GM12878 (cell line): ENCODE measurements around the gene PRDM15.

ENCODE experiments used
- CEBPB ChIP-seq, 2 experiments: fragments of 150-350 bp in 1 of 2; IDR thresholded peaks; 2 replicates each; pipeline ENCODE4 v1.6.1; 2012 to 2014; ENCODE audit warnings: low read depth in 2 of 2, low read length in 2 of 2, borderline replicate concordance in 1 of 2, inconsistent platforms in 1 of 2
- EZH2 ChIP-seq: IDR thresholded peaks from 2 replicates; pipeline ENCODE4 v1.6.1; 2012; ENCODE audit warnings: low read depth, mild to moderate bottlenecking, control low read depth, inconsistent platforms, low read length, borderline replicate concordance; ENCODE audit not compliant: control insufficient read depth
- FOXM1 ChIP-seq: IDR thresholded peaks from 2 replicates; pipeline ENCODE4 v1.6.1; 2012; ENCODE audit warnings: low read depth, mild to moderate bottlenecking, inconsistent platforms, low read length, moderate library complexity
- KAT2A ChIP-seq: conservative IDR thresholded peaks from 2 replicates; pipeline ENCODE4 v1.6.1; 2011; ENCODE audit warnings: low read depth, low read length; ENCODE audit not compliant: control insufficient read depth
- NFIC ChIP-seq: IDR thresholded peaks from 2 replicates; pipeline ENCODE4 v1.6.1; 2012; ENCODE audit warnings: low read depth, mild to moderate bottlenecking, inconsistent platforms, low read length, moderate library complexity
- TBL1XR1 ChIP-seq: IDR thresholded peaks from 2 replicates; pipeline ENCODE4 v1.6.1; 2012; ENCODE audit warnings: low read depth, low read length, improper control_type of control experiment
- TCF12 ChIP-seq: IDR thresholded peaks from 2 replicates; pipeline ENCODE4 v1.6.1; 2011; ENCODE audit warnings: low read depth, mild to moderate bottlenecking, low read length
- ZBED1 ChIP-seq: IDR thresholded peaks from 2 replicates; pipeline ENCODE4 v1.6.1; 2016; ENCODE audit warnings: borderline replicate concordance
- ZNF274 ChIP-seq: IDR thresholded peaks from one replicate; pipeline ENCODE4 v1.8.0; 2011; ENCODE audit not compliant: insufficient read length, insufficient read depth
- TF ChIP-seq, protein P1 (sequence below): IDR thresholded peaks from 2 replicates; pipeline ENCODE4 v1.6.1; 2012; ENCODE audit warnings: improper control_type of control experiment, low read depth, low read length; ENCODE audit not compliant: insufficient replicate concordance
- TF ChIP-seq, protein P2 (sequence below): fragments of 450-650 bp; IDR thresholded peaks from 2 replicates; pipeline ENCODE4 v1.6.1; 2017; ENCODE audit warnings: low read depth, mild to moderate bottlenecking, moderate library complexity
- TF ChIP-seq, protein P3 (sequence below), 3 experiments: IDR thresholded peaks in 2 of 3; conservative IDR thresholded peaks in 1 of 3; 2 replicates each; pipeline ENCODE4 v1.5.1; 2011; ENCODE audit warnings: low read depth in 3 of 3, low read length in 3 of 3, mild to moderate bottlenecking in 3 of 3, control low read depth in 2 of 3, moderate library complexity in 2 of 3, inconsistent platforms in 1 of 3, mixed read lengths in 1 of 3; ENCODE audit not compliant: control insufficient read depth in 2 of 3, insufficient read depth in 1 of 3; ENCODE audit errors: extremely low read depth in 1 of 3
- TF ChIP-seq, protein P4 (sequence below): fragments of 150-350 bp; IDR thresholded peaks from 2 replicates; pipeline ENCODE4 v1.6.1; 2016; ENCODE audit warnings: low read depth, low read length
- TF ChIP-seq, protein P5 (sequence below): IDR thresholded peaks from 2 replicates; pipeline ENCODE4 v1.6.1; 2011; ENCODE audit warnings: mild to moderate bottlenecking, low read depth, low read length, moderate library complexity; ENCODE audit not compliant: insufficient replicate concordance

DNA sequence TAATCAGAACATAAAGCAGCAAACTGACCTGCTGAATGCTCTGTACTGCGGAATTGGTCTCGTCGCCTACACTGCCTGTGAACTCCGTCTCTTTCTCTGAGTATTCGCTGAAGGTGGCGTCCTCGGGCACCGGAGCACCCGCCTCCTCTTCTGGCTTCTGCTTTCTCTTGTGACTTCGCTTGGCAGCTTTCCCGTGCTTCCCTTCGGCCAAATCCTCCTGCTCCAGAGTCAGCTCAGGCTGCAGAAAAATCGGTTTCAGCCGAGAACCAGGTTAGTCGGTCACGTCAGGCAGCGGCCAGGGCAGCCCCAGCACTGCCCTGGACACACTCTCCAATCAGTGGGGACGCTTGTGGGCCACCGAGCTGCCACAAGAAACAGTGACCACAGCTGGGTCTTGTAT is 76.5 kb downstream of the PRDM15 start:
- no peak for TF ChIP-seq TBL1XR1
- TF ChIP-seq, protein P1, sequence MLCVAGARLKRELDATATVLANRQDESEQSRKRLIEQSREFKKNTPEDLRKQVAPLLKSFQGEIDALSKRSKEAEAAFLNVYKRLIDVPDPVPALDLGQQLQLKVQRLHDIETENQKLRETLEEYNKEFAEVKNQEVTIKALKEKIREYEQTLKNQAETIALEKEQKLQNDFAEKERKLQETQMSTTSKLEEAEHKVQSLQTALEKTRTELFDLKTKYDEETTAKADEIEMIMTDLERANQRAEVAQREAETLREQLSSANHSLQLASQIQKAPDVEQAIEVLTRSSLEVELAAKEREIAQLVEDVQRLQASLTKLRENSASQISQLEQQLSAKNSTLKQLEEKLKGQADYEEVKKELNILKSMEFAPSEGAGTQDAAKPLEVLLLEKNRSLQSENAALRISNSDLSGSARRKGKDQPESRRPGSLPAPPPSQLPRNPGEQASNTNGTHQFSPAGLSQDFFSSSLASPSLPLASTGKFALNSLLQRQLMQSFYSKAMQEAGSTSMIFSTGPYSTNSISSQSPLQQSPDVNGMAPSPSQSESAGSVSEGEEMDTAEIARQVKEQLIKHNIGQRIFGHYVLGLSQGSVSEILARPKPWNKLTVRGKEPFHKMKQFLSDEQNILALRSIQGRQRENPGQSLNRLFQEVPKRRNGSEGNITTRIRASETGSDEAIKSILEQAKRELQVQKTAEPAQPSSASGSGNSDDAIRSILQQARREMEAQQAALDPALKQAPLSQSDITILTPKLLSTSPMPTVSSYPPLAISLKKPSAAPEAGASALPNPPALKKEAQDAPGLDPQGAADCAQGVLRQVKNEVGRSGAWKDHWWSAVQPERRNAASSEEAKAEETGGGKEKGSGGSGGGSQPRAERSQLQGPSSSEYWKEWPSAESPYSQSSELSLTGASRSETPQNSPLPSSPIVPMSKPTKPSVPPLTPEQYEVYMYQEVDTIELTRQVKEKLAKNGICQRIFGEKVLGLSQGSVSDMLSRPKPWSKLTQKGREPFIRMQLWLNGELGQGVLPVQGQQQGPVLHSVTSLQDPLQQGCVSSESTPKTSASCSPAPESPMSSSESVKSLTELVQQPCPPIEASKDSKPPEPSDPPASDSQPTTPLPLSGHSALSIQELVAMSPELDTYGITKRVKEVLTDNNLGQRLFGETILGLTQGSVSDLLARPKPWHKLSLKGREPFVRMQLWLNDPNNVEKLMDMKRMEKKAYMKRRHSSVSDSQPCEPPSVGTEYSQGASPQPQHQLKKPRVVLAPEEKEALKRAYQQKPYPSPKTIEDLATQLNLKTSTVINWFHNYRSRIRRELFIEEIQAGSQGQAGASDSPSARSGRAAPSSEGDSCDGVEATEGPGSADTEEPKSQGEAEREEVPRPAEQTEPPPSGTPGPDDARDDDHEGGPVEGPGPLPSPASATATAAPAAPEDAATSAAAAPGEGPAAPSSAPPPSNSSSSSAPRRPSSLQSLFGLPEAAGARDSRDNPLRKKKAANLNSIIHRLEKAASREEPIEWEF: no peak
- TF ChIP-seq, protein P2, sequence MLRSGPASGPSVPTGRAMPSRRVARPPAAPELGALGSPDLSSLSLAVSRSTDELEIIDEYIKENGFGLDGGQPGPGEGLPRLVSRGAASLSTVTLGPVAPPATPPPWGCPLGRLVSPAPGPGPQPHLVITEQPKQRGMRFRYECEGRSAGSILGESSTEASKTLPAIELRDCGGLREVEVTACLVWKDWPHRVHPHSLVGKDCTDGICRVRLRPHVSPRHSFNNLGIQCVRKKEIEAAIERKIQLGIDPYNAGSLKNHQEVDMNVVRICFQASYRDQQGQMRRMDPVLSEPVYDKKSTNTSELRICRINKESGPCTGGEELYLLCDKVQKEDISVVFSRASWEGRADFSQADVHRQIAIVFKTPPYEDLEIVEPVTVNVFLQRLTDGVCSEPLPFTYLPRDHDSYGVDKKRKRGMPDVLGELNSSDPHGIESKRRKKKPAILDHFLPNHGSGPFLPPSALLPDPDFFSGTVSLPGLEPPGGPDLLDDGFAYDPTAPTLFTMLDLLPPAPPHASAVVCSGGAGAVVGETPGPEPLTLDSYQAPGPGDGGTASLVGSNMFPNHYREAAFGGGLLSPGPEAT: no peak
- TF ChIP-seq, protein P3, sequence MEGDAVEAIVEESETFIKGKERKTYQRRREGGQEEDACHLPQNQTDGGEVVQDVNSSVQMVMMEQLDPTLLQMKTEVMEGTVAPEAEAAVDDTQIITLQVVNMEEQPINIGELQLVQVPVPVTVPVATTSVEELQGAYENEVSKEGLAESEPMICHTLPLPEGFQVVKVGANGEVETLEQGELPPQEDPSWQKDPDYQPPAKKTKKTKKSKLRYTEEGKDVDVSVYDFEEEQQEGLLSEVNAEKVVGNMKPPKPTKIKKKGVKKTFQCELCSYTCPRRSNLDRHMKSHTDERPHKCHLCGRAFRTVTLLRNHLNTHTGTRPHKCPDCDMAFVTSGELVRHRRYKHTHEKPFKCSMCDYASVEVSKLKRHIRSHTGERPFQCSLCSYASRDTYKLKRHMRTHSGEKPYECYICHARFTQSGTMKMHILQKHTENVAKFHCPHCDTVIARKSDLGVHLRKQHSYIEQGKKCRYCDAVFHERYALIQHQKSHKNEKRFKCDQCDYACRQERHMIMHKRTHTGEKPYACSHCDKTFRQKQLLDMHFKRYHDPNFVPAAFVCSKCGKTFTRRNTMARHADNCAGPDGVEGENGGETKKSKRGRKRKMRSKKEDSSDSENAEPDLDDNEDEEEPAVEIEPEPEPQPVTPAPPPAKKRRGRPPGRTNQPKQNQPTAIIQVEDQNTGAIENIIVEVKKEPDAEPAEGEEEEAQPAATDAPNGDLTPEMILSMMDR (IDR thresholded peaks at IDR 0.05 in 2 of 3, conservative IDR thresholded peaks at IDR 0.05 in 1 of 3; ENCODE audit: control insufficient read depth in 2 of 3, extremely low read depth in 1 of 3, insufficient read depth in 1 of 3, low read depth in 3 of 3, low read length in 3 of 3): no peak
- TF ChIP-seq ZNF274: no peak
- TF ChIP-seq, protein P4, sequence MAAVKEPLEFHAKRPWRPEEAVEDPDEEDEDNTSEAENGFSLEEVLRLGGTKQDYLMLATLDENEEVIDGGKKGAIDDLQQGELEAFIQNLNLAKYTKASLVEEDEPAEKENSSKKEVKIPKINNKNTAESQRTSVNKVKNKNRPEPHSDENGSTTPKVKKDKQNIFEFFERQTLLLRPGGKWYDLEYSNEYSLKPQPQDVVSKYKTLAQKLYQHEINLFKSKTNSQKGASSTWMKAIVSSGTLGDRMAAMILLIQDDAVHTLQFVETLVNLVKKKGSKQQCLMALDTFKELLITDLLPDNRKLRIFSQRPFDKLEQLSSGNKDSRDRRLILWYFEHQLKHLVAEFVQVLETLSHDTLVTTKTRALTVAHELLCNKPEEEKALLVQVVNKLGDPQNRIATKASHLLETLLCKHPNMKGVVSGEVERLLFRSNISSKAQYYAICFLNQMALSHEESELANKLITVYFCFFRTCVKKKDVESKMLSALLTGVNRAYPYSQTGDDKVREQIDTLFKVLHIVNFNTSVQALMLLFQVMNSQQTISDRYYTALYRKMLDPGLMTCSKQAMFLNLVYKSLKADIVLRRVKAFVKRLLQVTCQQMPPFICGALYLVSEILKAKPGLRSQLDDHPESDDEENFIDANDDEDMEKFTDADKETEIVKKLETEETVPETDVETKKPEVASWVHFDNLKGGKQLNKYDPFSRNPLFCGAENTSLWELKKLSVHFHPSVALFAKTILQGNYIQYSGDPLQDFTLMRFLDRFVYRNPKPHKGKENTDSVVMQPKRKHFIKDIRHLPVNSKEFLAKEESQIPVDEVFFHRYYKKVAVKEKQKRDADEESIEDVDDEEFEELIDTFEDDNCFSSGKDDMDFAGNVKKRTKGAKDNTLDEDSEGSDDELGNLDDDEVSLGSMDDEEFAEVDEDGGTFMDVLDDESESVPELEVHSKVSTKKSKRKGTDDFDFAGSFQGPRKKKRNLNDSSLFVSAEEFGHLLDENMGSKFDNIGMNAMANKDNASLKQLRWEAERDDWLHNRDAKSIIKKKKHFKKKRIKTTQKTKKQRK: no peak
- no peak for TF ChIP-seq TCF12
- TF ChIP-seq NFIC: no peak
- TF ChIP-seq ZBED1: no peak
- no peak for TF ChIP-seq CEBPB (IDR thresholded peaks at IDR 0.05; ENCODE audit: borderline replicate concordance in 1 of 2, low read depth in 2 of 2, low read length in 2 of 2)
- TF ChIP-seq EZH2: no peak
- TF ChIP-seq KAT2A: no peak
- no peak for TF ChIP-seq FOXM1
- TF ChIP-seq, protein P5, sequence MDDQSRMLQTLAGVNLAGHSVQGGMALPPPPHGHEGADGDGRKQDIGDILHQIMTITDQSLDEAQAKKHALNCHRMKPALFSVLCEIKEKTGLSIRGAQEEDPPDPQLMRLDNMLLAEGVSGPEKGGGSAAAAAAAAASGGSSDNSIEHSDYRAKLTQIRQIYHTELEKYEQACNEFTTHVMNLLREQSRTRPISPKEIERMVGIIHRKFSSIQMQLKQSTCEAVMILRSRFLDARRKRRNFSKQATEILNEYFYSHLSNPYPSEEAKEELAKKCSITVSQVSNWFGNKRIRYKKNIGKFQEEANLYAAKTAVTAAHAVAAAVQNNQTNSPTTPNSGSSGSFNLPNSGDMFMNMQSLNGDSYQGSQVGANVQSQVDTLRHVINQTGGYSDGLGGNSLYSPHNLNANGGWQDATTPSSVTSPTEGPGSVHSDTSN: no peak
